ENCODE measurements around the gene SNAI3. TPM values are rescaled to one million over a fixed set of nuclear protein-coding genes. Genes with fewer than 3 reads are reported as not detected.
"Not testable (repeated sequence)": the region's sequence is repeated elsewhere in the genome, so short reads cannot be mapped to it uniquely, and the experiment has no call there.

Gene SNAI3
- total RNA-seq, 1 donor = 6.0 TPM

DNA sequence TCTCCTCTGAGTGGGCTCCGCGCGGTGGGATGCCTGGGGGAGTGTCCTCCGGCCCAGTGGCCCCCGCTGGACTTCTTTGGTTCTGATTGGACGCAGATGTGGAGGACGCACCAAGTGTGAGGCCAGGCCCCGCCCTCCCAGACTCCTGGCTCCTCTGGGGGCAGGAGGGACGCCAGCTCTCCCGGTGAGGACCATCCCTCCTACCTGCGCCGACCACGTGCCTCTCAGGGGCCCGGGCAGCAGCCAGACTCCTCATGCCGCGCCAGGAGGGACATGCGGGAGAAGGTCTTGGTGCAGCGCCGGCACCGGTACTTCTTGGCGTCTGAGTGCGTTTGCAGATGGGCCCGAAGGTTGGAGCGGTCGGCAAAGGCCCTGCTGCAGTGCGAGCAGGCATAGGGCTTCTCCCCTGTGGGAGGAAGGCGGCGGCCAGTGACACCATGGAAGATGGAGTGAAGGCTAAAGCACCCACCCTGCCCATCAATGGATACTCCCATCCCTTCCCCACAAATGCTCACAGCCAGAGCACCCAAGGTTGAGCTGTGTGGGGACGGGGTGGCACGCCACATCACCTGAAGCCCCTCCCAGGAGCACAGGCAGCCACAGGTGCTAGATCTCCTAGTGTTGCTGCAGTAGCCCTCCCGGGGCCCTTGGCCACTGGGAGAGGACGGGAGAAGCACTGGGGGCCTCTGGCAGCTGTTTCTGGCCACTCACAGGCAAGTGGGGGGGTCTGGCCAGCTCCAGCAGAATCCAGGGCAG is 7.9 kb downstream of the SNAI3 start:
- H3K9me3 ChIP-seq (ENCODE audit: low read depth, low read length) = no peaks in the 10 kb centered on the region
- H3K27me3 ChIP-seq (ENCODE audit: insufficient read depth, low read length) = no peaks in the 10 kb centered on the region
- peaks cover 34% of the 10 kb centered on the region for H3K4me1 ChIP-seq (ENCODE audit: insufficient read depth, low read length)
- H3K4me3 ChIP-seq (ENCODE audit: low read length) = no peak overlapping the region

DNA sequence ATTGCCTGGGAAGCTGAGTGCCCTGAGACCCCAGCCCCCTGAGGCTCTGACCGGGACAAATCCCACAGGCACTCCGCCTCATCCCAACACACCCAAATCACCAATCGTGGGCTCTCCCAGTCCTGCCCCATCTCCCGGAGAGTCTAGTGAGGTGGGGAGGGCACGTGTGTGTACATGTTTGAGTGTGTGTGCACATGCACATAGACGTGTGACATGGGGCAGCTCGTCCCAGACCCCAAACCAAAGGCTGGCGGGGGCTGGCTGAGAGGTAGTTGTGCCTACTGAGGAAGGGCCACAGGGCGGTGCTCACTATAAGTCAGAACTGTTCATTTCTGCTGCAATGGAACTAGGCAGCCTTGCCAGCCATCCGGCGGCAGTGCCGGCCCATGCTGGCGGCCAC is 8.6 kb downstream of the SNAI3 start:
- H3K4me3 ChIP-seq (ENCODE audit: low read length) = no peak overlapping the region
- H3K9me3 ChIP-seq (ENCODE audit: low read depth, low read length) = no peaks in the 10 kb centered on the region
- H3K27me3 ChIP-seq (ENCODE audit: insufficient read depth, low read length) = no peaks in the 10 kb centered on the region
- peaks cover 30% of the 10 kb centered on the region for H3K4me1 ChIP-seq (ENCODE audit: insufficient read depth, low read length)

DNA sequence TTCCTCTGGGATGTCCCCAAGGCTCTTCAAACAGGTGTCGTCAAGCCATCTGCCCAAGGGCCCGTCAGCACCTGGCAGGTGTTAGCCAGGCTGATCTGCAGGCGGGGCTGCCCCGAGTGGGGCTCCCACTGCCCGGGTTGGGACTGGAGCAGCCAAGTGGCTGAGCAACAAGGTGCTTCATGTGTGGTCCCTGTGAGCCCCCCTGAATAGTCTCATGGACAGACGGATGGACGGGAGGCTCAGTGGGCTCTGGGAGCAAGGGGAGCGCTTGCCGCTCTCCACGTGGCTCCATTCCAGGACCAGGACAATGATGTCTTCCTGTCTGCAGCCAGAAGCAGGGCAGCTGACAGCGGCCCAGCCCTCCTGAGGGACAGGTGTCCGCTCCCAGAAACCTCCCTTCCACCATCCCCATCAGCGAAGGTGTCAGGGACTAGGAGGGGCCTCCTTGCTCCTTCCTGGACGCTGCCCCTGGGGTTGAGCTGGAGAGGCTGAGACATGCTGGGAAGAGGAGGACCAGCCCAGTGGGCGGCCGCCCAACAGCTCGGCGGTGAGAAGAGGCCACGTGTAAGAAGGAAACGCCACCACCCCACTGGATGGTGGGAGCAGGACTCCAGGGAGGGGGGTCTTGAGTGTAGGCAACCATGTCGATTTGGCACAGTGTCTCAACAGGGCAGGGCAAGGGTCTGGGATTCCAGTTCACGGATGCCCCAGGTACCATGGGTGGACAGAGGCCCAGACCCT is 9.6 kb downstream of the SNAI3 start:
- no peaks in the 10 kb centered on the region for H3K9me3 ChIP-seq (ENCODE audit: low read depth, low read length)
- H3K4me3 ChIP-seq (ENCODE audit: low read length) = no peak overlapping the region
- no peaks in the 10 kb centered on the region for H3K27me3 ChIP-seq (ENCODE audit: insufficient read depth, low read length)
- peaks cover 19% of the 10 kb centered on the region for H3K4me1 ChIP-seq (ENCODE audit: insufficient read depth, low read length)

DNA sequence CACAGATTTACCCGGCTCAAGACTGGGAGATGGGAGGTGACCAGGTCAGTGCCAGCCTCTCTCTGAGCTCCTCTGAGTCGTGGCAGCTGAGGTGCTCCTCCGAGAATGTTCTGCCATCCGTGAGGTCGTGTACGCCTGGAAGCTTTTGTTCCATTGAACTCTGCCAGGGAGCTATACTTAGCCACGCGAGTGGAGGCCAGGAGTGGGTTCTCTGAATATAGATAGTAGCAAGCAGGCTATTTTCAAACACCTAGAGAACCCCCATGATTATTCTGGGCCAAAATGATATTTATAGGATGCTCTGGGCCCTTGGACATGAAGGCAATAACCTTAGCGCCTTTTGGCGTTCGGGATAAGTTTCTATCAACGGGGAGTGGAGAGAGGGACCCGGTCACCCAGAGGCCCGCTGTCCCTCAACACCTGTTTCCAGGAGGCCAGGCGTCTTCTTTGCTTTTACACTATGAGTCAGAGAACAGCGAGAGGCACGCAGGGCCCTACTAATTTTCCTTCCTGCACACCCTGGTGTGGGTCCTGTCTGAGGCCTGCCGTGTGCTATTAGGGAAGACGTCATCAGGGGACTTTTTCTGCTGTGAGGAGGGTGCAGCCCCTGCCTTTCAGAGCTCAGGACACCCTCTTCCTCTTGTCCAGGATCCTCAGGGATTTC is 12.5 kb downstream of the SNAI3 start:
- Histone ChIP-seq H3K9me3 (ENCODE audit: low read depth, low read length) (no peaks in the 10 kb centered on the region), H3K27me3 (ENCODE audit: insufficient read depth, low read length) (no peaks in the 10 kb centered on the region)

GRCh38 chr16:88672776-88673175 is 13.5 kb downstream of the SNAI3 start:
- no peaks in the 10 kb centered on the region for H3K27me3 ChIP-seq (ENCODE audit: insufficient read depth, low read length)

More for the DNA sequence above, 12.5 kb downstream of the SNAI3 start:
- Histone ChIP-seq H3K4me1 (ENCODE audit: insufficient read depth, low read length) (no peaks in the 10 kb centered on the region), H3K4me3 (ENCODE audit: low read length) (no peak overlapping the region)

GRCh38 chr16:88671806-88672205 is 14.5 kb downstream of the SNAI3 start:
- H3K4me3 ChIP-seq (ENCODE audit: low read length) = no peak overlapping the region
- H3K4me1 ChIP-seq (ENCODE audit: insufficient read depth, low read length) = no peaks in the 10 kb centered on the region
- H3K27me3 ChIP-seq (ENCODE audit: insufficient read depth, low read length) = no peaks in the 10 kb centered on the region
- H3K9me3 ChIP-seq (ENCODE audit: low read depth, low read length) = no peaks in the 10 kb centered on the region

More at GRCh38 chr16:88672776-88673175, 13.5 kb downstream of the SNAI3 start:
- no peaks in the 10 kb centered on the region for H3K9me3 ChIP-seq (ENCODE audit: low read depth, low read length)
- no peaks in the 10 kb centered on the region for H3K4me1 ChIP-seq (ENCODE audit: insufficient read depth, low read length)
- no peak overlapping the region for H3K4me3 ChIP-seq (ENCODE audit: low read length)

- Histone ChIP-seq H3K27me3 (ENCODE audit: insufficient read depth, low read length) (no peaks in the 10 kb centered on the region), H3K4me1 (ENCODE audit: insufficient read depth, low read length) (no peaks in the 10 kb centered on the region), H3K9me3 (ENCODE audit: low read depth, low read length) (no peaks in the 10 kb centered on the region), H3K4me3 (ENCODE audit: low read length) (no peak overlapping the region)
Observed at GRCh38 chr16:88669980-88670379, 16.3 kb downstream of the SNAI3 start.

GRCh38 chr16:88669493-88669892 is 16.8 kb downstream of the SNAI3 start:
- not testable (repeated sequence) for H3K9me3 ChIP-seq (ENCODE audit: low read depth, low read length); H3K4me3 ChIP-seq (ENCODE audit: low read length); H3K4me1 ChIP-seq (ENCODE audit: insufficient read depth, low read length); H3K27me3 ChIP-seq (ENCODE audit: insufficient read depth, low read length)

DNA sequence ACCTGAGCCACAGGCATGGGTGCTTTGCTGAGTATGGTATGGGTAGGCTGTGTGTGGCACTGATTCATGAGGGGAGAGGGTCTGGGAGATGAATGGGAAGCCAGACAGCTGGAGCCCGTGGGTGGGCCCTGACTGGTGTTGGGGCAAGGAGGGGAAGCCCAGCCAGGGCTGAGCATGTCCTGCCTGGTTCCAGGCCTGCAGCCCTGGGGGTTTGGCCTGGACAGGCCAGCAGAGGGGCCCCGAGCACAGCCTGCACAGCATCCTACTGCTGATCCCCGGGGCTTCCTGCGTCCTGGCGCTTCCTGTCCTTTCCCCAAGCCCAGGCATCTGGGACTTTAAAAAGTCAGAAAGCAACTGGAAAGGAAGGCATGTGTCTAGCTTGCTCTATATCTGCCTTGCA is 18.8 kb downstream of the SNAI3 start:
- Histone ChIP-seq H3K27me3 (ENCODE audit: insufficient read depth, low read length) (no peaks in the 10 kb centered on the region), H3K9me3 (ENCODE audit: low read depth, low read length) (no peaks in the 10 kb centered on the region), H3K4me3 (ENCODE audit: low read length) (no peak overlapping the region), H3K4me1 (ENCODE audit: insufficient read depth, low read length) (peaks cover 12% of the 10 kb centered on the region)

DNA sequence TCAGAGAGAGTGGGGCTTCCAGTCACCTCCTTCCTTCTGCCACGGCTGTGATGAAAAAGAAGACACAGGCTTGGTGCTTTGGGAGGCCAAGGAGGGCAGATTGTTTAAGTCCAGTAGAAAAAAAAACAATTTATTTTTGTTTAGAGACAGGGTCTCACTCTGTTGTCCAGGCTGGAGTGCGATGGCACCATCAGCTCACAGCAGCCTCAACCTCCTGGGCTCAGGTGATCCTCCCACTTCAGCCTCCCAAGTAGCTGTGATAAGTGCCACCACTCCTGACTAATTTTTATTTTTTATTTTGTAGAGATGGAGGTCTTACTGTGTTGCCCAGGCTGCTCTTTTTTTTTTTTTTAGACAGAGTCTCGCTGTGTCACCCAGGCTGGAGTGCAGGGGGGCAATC is 20.7 kb downstream of the SNAI3 start:
- Histone ChIP-seq H3K27me3 (ENCODE audit: insufficient read depth, low read length) (no peaks in the 10 kb centered on the region), H3K4me1 (ENCODE audit: insufficient read depth, low read length) (peaks cover 25% of the 10 kb centered on the region), H3K4me3 (ENCODE audit: low read length) (no peak overlapping the region)

GRCh38 chr16:88665148-88665547 is 21.2 kb downstream of the SNAI3 start:
- Histone ChIP-seq H3K4me3 (ENCODE audit: low read length) (no peak overlapping the region), H3K9me3 (ENCODE audit: low read depth, low read length) (no peaks in the 10 kb centered on the region), H3K4me1 (ENCODE audit: insufficient read depth, low read length) (peaks cover 25% of the 10 kb centered on the region), H3K27me3 (ENCODE audit: insufficient read depth, low read length) (no peaks in the 10 kb centered on the region)

More for the DNA sequence above, 20.7 kb downstream of the SNAI3 start:
- no peaks in the 10 kb centered on the region for H3K9me3 ChIP-seq (ENCODE audit: low read depth, low read length)

- no peaks in the 10 kb centered on the region for H3K27me3 ChIP-seq (ENCODE audit: insufficient read depth, low read length)
- peaks cover 25% of the 10 kb centered on the region for H3K4me1 ChIP-seq (ENCODE audit: insufficient read depth, low read length)
- H3K4me3 ChIP-seq (ENCODE audit: low read length) = peak within 1 kb of the TSS; percentile 75
- no peaks in the 10 kb centered on the region for H3K9me3 ChIP-seq (ENCODE audit: low read depth, low read length)
Observed at GRCh38 chr16:88662843-88663606, 23.3 kb downstream of the SNAI3 start, which contains the start of gene MVD. TSS of gene MVD (minus strand) at chr16:88663091. CDS start at chr16:88663080, 11 bp downstream.

- H3K9me3 ChIP-seq (ENCODE audit: low read depth, low read length) = no peaks in the 10 kb centered on the region
- H3K4me1 ChIP-seq (ENCODE audit: insufficient read depth, low read length) = peaks cover 25% of the 10 kb centered on the region
- no peaks in the 10 kb centered on the region for H3K27me3 ChIP-seq (ENCODE audit: insufficient read depth, low read length)
- peak overlapping the region; percentile 75 for H3K4me3 ChIP-seq (ENCODE audit: low read length)
Observed at GRCh38 chr16:88662222-88662842, 24.0 kb downstream of the SNAI3 start.

- no peak overlapping the region for H3K4me3 ChIP-seq (ENCODE audit: low read length)
- no peaks in the 10 kb centered on the region for H3K27me3 ChIP-seq (ENCODE audit: insufficient read depth, low read length)
- H3K9me3 ChIP-seq (ENCODE audit: low read depth, low read length) = no peaks in the 10 kb centered on the region
- H3K4me1 ChIP-seq (ENCODE audit: insufficient read depth, low read length) = peaks cover 25% of the 10 kb centered on the region
Observed at GRCh38 chr16:88661468-88661867, 24.8 kb downstream of the SNAI3 start.
